ENCODE data around the gene GBP2.
"Not testable (repeated sequence)": the region's sequence is repeated elsewhere in the genome, so short reads cannot be mapped to it uniquely, and the experiment has no call there.

The GBP2 gene

DNA sequence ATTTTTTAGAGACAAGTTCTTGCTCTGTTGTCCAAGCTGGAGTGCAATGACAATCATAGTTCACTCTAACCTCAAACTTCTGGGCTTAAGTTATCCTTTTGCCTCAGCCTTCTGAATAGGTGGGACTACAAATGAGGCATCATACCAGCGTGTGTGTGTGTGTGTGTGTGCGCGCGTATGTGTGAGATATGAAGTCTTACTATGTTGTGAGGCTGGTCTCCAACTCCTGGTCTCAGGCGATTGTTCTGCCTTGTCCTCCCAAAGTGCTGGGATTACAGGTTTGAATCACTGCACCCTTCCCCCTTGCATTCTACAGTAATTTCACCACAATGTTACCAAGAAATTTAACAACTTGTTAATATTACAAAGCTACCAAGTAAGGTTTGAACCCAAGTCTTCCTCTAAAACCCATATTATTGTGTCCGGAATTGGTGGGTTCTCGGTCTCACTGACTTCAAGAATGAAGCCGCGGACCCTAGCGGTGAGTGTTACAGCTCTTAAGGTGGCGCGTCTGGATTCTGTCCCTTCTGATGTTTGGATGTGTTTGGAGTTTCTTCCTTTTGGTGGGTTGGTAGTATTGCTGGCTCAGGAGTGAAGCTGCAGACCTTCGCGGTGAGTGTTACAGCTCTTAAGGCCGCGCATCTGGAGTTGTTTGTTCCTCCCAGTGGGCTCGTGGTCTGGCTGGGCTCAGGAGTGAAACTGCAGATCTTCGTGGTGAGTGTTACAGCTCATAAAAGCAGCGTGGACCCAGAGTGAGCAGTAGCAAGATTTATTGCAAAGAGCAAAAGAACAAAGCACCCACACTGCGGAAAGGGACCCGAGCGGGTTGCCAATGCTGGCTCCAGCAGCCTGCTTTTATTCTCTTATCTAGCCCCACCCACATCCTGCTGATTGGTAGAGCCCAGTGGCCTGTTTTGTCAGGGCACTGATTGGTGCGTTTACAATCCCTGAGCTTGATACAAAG is 970 bp upstream of the GBP2 start:
- DNase-seq = peak; percentile 75

DNA sequence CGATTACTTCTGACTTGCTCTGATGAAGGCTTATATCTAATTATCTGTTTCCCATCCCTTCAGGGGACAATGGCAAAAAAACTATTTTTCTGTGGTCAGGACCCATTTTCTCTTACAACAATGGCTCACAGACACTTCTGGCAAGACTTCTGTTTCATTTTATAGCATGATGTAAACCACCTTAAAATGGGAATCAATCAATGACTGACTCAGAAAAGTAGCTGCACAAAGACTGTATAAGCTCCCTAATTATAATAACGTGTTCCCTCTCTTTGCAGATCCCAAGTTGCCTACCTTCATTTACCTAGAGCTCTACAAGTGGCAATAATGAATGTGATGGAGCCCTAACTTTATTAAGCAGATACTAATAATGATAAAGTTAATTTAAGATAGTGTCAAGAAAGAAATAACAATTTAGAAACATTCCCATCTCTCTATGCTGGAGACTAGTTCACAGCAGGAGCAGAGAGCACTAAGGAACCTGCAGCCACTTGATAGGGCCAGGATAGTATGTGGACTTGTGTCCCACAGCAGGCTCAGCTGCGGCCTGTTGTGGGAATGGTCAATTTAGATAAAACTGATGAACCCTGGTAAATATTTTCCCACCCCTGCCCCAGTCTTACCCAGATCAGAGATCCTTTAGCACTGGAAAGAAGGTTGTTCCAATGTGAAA is 538 bp downstream of the GBP2 start:
- DNase-seq = no peak

DNA sequence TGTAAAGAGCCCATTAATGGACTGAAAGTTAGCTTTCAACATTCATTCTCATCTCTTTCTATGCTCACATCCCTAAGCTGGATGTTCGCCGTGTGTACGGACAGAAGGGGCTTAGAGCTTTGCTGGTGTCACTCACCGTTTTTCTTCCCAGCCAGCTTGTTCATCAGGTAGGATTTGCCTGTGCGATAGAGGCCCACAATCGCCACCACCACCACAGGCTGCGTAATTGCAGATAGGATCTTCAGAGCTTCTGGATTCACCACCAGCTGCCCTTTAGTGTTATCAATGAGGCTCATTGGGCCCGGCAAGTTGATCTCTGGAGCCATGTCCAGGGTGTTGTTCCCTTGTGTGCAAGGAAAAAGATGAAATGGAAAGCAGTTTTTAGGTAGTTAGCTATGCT is 4.3 kb downstream of the GBP2 start:
- no peak for DNase-seq

DNA sequence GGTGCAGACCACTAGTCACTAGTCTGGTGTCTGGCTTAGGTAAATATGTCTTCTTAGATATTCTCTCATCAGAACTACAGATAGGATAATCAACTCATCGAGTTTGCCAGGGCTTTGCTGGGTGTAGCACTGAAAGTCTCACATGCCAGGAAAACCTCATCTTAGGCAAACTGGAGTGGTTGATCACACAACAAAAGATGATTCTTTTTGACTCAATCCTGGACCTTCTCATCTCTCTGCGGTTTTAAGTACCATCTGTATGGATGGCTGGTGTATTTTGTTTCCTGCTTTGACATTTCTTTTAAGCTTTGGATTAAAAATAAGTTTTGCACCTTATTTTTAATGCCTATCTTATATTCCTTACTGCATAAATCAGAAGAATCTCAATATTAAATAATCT is 11.3 kb downstream of the GBP2 start:
- no peak for DNase-seq

DNA sequence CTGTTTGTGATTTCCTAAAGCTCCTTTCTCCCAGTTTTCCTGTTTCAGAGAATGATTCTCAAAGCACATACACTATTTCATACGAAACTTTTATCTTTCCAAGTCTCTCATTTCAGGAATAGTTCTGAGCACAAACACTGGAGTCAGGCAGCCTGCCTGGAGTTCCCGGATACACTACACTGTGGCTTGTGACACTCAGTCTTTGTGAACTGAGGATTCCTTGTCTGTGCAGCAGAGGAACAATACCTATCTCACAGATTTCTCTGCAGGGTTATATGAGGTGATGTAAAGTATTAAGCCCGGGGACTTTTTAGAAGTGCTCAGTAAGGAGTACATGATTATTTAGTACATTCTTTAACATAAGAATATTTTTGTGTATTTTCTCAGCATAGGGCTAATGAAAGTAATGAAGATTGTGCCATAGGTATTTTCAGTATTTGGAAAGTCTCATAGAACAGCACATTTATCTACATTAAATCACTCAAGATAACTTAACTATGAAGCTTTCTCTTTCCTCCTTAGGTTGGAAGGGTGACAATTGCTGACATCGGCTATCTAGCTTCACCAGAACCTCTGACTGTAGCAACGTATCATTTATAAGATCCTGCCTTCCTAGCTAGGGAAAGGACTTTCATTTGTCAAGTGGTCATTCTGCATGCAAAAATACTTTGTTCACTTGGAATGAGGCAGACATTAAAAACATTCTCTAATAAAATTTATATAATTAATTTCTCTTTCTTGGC is 12.9 kb downstream of the GBP2 start:
- no peak for DNase-seq

DNA sequence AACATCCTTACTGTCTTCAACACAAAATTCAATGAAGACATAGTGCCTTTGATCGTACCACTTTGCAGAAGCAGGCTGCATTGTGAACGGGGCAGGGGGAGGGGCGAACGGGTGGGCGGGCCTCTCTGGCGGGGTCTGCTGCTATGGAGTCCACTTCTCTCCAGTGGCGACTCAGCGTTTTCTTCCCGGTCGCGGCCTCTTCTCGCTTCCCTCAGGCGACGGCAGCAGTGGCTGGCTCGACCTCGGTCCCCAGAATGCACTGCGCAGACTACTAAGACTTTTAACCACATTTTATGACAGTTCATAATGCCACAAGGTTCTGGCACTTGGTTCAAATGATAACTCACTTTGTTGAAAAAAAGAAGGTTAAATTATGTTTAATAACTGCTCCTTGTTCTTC is 21.2 kb downstream of the GBP2 start:
- no peak for DNase-seq

DNA sequence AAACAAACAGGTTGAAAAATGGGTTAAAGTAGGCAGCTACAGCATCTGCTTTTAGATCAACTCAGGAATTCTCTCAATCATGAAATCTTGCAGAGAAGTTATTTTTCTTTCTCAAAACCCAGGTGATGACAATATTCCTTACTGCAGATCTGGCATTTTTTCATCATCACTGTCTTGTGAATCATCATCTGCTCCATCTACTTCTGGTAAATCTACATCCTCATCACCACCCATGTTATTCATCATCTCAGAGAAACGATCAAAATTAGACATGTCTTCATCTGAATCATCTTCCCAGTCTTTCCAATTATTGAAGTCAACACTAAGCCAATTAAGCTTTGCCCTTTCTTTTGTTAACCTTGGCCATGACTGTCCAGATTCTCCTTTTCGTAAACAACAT is 21.8 kb downstream of the GBP2 start:
- no peak for DNase-seq

DNA sequence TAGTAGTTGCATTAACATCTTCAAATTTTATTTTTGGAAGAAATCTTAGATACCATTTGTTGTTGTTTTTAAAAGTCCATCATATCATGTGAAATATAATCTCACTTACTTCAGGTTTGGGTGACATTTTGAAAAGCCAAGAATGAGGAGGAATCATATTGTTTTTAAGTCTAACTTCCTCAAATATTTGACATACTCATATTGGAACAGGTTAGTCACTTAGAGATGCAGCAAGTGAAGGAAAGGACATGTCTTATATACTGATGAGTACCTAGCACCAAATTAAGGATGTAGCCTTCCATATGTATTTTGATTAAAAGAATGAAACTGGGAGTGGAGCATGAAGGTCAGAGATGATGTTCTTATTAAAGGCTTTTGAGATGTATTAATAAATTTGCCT is 23.9 kb downstream of the GBP2 start:
- no peak for DNase-seq

DNA sequence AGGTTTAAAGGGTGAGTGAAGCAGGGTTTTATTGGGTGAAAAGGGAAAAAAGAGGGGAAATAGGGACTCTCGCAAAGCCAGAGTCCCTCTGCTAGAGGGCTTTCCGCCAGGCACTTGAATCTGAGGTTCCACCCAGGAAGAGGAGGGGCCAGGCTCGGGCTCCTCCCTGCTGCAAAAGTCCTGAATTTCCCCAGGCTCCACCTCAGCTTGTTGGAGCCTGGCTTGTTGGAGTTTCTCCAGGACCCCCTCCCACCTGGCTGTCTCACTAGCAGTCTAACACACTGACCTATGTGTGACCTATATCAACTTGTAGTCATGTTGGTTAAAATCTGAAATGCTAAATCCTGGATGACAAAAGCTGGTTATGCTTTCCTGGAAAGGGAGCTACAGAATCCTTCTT is 25.5 kb downstream of the GBP2 start:
- DNase-seq = no peak

DNA sequence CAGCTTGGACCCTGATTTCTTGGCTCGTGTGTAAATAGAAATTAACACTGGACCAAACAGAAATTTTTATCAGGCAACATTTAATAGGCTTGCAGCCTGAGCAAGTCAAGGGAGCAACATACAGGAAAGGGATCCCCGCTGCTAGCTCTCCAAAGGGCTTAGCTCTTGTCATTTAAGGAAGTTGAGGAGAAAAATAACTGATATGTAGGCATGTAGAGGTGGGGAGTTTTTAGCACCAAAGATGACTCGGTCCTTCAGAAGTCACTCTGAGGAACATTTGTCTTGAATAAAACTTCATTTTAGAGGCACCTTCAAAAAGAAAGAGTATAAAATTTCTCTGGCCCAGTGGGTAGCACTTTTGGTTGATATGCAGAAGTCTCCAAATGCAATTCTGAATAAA is 27.1 kb downstream of the GBP2 start:
- DNase-seq = no peak

DNA sequence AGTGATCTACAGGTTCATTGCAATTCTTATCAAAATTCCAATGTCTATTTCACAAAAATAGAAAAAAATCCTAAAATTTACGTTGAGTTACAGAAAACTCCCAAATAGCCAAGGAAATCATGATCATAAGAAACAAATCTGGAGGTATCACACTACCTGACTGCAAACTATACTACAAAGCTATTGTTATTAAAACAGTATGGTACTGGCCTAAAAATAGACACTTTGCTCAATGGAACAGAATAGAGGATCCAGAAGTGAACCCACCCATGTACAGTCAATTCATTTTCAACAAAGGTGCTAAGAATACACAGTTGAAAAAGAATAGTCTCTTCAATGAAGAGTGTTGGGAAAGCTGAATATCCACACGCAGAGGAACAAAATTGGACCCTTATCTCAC is 30.2 kb downstream of the GBP2 start:
- no peak for DNase-seq

DNA sequence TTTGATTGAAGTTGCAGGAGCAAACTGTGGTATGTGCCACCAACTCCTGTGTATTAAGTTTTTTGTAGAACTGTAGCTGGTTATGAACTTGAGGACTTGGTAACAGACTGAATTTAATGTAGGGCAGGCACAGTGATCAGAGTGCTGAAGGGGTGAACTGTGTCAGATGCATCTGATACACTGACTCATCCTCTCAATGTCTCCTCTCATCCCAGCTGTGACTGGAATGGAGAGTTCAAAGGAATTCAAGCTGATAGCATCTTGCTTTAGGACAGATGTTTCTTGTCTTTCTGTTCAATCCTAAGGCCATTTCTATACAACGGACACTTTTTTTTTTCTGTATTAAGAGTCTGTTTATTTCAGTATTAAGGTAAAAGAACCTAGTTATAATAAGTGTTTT is 36.0 kb downstream of the GBP2 start:
- DNase-seq = no peak

DNA sequence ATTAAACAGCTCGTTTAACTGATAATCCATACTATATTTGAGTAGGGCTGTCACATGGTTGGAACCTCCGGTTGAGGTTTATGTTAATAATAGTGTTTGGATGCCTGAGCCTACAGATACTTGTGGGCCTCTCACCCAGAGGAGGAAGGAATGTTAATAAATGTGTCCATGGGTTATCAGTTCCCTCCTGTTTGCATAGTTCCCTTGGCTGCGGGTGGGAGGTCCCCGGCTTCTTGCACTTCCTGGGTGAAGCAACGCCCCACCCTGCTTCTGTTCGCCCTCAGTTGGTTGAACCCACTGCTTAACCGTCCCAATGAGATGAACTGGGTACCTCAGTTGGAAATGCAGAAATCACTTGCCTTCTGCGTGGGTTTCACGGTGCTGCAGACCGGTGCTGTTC is 37.3 kb downstream of the GBP2 start:
- DNase-seq = no peak

DNA sequence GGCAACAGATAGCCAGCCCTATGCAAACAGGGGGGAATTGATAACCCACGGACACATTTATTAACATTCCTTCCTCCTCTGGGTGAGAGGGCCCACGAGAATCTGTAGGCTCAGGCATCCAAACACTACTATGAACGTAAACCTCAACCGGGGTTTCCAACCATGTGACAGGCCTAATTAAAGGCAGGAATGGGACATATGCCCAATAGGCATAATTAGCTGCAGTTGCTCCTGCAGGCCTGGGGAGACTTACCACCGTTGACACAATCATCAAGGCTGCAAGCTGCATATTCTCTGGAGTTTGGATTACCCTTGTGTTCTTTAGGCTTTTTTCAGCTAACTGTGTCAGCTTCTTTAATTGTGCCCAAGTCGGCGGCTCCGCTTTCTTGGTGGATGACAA is 38.7 kb downstream of the GBP2 start:
- DNase-seq = no peak

DNA sequence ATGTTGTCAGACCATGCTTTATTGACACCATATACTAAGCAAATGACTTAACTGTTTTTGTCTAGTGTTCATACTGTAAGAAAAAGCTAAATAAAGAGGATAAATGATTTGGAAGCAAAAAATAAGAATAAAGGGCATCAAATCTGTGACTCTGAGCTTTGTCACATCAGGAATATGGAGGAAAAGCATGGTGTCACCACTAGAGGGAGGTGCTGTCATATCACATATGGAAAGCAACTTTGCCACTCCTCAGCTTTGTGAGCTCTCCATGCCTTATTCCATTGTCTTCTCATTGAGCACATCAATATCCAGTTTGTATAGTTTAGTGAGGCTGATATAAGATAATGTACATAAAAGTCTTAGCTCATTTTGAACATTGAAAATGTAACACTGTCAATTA is 40.1 kb downstream of the GBP2 start:
- no peak for DNase-seq

DNA sequence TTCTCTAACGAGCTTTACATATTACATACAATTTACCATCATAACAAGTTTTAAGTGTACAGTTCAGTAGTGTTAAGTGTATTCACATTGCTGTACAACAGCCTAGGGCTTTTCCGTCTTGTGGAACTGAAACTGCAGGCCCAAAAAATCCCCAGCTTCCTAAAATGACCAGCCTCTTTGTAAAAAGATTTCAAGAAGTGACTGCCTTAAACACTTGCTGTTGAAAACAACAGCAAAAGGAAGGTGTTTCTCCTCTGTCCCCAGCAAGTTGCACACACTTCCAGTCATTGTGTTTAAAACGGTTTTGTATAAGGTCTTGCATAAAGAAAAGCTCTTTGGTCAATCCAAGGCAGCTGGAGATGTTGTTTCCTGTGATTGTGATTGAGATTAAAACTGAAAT is 44.9 kb downstream of the GBP2 start:
- no peak for DNase-seq

DNA sequence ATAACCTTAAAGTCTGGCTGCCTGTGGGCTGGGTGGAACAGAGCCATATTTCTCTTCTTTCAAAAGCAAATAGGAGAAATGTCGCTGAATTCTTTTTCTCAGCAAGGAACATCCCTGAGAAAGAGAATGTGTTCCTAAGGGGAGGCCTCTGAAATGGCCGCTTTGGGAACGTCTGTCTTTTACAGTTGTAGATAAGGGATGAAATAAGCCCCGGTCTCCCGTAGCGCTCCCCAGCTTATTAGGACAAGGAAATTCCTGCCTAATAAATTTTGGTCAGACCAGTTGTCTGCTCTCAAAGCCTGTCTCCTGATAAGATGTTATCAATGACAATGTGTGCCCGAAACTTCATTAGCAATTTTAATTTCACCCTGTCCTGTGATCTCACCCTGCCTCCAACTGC is 45.8 kb downstream of the GBP2 start:
- not testable (repeated sequence) for DNase-seq

DNA sequence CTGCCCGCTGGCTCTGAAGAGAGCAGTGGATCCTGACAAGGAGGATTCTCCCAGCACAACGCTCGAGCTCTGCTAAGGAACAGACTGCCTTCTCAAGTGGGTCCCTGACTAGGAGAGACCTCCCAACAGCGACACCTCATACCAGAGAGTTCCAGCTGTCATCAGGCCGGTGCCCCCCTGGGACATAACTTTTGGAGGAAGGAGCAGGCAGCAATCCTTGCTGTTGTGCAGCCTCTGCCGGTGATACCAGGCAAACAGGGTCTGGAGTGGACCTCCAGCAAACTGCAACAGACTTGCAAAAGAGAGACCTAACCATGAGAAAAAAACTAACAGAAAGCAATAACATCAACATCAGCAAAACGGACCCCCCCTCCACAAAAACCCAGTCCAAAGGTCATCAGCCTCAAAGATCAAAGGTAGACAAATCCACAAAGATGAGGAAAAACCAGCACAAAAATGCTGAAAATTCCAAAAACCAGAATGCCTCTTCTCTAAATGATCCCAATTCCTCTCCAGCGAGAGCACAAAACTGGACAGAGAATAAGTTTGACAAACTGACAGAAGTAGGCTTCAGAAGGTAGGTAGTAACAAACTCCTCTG is 53.3 kb downstream of the GBP2 start:
- not testable (repeated sequence) for DNase-seq

DNA sequence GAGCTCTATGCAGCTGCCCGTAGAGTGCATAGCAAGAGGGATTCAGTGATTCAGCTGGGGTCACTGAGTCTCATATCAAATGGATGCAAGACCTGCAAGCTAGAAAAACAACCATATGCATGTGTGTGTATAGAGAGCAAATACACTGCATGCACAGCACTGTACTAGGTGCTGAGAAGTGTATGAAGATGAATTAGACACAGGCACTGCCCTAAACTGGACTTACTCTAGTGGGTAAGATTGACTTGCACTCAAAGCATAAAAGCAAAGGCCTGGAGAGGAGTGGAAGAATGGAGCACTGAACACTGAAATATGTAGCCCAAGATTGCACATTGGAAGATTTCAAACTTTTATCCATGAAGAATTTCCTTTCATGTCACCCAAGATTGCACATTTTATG is 55.4 kb downstream of the GBP2 start:
- DNase-seq = no peak

DNA sequence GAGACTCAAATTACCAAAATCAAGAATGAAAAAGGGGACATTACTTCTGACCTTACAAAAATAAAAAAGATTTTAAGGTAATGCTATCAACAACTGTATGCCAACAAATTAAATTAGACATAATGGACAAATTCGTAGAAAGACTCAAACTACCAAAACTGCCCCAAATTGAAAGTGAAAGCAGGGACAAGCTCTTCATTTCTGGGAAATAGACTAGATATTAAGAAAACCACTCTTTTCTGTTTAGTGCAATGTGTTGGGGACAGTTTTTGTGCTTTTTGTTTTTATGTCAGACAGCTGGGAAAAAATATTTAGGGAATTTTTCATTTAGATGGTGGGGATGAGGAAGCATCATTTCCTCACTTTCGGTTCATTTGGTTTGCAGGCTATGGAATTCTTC is 56.0 kb downstream of the GBP2 start:
- no peak for DNase-seq

DNA sequence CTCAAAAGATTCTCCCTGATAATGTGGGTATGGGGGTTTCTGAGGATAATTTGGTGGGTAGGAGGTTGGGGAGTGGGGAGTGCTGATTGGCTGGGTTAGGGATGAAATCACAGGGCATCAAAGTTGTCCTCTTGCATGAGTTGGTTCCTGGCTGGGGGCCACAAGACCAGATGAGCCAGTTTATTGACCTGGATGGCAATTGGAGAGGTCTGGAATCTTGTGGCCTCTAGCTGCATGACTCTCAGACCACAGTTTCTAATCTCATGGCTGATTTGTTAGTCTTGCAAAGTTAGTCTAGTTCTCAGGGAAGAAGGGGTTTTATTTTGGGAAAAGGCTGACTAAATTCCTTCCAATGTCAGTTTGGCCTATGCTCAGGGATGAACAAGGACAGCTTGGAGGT is 57.6 kb downstream of the GBP2 start:
- DNase-seq = no peak

DNA sequence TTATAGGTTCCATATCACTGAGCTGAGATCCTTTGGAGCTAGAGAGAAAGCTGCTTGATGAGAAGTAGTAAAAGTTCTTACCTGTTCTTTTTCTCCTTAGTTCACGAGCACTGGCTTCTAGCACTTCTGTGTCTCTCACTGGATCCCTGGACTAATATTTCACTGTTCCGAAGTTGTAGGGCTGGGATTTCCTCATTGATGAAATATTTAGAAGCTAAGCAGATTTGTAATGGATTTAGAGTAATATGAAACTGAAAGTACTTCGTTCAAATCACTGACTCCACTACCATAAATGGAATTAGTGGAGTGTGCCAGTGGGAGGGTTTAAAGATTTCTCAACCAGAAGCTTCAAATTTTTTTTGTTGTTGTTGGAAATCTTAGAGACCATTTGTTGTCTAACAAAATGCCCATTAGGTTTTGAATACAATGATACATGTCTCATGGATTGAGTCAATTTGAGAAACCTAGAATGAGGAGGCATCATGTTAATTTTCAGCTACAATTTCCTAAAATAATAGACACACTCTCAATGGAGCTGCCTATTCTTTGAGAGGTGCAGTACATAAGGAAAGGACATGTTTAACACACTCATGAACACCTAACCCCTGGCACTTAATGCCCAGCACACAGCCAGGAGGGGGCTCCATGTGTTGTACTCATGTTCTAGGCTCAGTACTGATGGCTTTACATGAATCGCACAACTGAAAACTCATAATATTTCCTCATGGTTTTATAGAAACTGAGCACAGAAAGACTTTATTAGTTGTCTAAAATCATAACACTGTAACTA is 60.6 kb downstream of the GBP2 start, which contains the start of gene GBP1:
Gene GBP1, minus strand, starts transcription at position 130 of the 790 bp plus-strand sequence. CDS start 1,974 bp downstream, outside the sequence.
- DNase-seq = no peak

Measured in stimulated activated CD4-positive, alpha-beta T cell treated with anti-CD3 and anti-CD28 coated beads, Interleukin-15, amount 100 ng/mL, for 24 hours (primary cell).